NCI-H187 (cell line): ENCODE data around the gene FOXL3.
"Not testable (repeated sequence)": the region's sequence is repeated elsewhere in the genome, so short reads cannot be mapped to it uniquely, and the experiment has no call there.

Experiments used
- DNase-seq, 2 experiments: peaks; one replicate each; lab custom pipeline; 2025; lab: John Stamatoyannopoulos, UW

FOXL3 gene

GRCh38 chr7:289756-290553, at the start of gene FOXL3:
FOXL3 (plus strand) TSS chr7:290170; CDS start chr7:290170, 0 bp downstream.
- DNase-seq = no peak

DNA sequence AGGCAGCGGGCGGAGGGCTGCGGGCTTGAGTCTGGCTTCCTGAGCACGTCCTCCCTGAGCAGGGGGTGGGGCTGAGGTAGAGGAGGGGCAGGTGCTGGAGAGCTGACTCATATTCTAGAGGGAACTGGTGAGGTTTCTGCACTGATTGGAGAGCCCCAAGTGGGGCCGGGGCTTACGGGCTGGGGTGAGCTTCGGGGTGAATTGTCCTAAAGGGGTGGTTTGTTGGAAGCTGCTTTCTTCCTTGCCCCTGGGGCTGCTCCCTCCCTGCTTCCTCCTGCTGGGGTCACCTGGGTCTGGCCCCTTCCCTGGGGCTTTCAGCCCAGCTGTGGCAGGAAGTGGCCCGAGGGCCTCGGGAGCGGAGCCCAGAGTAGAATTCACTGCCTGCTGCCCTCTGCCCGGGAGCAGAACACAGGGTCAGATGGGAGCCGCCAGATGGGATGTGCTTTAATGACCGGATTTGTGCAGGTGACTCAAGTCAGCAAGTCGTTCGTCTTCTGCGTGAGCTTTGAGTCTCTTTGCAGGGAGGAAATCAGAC, 49.0 kb upstream of the FOXL3 start:
- DNase-seq = no peak

DNA sequence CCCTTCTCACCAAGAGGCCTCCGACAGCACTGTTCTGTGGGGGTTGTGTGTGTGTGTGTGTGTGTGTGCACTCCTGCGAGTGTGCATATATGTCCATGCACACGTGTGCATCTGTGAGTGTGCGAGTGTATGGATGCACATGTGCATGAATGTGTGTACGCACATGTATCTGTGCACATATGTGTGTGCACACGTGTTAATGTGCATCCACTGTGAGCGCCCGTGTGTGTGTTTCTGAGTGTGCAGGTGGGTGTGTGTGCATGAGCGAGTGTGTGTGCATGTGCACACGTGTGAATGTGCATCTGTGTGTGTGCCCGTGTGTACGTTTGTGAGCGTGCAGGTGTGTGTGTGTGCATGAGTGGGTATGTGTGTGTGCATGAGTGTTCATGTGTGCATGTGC, 48.5 kb upstream of the FOXL3 start:
- DNase-seq = no peak

GRCh38 chr7:242826-243579, 47.0 kb upstream of the FOXL3 start:
- not testable (repeated sequence) for DNase-seq

- DNase-seq = not testable (repeated sequence)
Measured at GRCh38 chr7:243580-243978, 46.4 kb upstream of the FOXL3 start.

GRCh38 chr7:244974-245373, 45.0 kb upstream of the FOXL3 start:
- no peak for DNase-seq

GRCh38 chr7:245574-246295, 44.2 kb upstream of the FOXL3 start:
- no peak for DNase-seq

DNA sequence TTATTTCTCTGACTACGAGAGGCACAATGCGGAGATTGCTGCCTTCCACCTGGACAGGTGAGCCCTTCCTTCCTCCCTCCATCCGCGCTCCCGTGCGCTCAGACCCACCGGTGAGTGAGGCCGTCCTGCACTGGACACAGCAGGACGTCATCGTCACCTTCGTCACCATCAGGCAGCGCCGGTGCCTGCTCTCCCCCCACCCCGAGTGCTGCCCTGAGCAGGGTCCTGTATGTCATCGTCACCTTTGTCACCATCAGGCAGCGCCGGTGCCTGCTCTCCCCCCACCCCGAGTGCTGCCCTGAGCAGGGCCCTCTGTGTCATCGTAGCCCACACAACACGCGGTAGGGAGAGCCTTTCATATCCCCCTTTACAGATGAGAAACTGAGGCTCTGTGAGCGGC, 43.5 kb upstream of the FOXL3 start:
- DNase-seq = no peak

GRCh38 chr7:247181-247580, 42.8 kb upstream of the FOXL3 start:
- DNase-seq = no peak

- no peak for DNase-seq
Measured at GRCh38 chr7:247636-248035, 42.3 kb upstream of the FOXL3 start.

DNA sequence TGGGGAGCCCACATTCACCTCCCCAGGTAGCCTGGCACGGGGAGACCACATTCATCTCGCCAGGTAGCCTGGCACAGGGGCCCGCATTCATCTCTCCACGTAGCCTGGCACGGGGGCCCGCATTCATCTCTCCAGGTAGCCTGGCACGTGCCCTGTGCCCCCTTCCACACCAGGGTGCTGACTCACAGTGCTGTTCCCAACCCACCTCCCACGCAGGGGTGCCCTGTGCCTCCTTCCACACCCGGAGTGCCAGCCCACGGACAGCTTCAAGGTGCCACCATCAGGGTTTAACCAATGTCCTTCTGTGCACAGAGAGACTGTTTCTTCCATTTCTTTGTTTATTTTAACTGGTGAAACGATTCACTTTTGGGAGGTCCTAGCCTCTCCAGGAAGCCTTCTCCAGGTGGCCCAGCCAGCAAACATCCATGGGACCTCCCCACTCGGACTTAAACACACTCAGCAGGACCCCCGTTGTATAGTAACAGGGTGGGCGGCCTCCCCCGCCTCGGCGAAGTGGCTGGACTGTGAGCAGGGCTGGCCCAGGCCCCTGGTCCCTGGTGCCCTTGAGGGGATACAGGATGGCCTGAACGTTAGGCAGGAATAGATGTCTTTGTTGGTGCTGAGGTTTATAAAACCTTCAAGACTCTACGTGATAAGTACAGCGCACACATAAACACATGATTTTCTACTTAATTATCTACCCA, 41.1 kb upstream of the FOXL3 start:
- DNase-seq = no peak

- no peak for DNase-seq
Measured at GRCh38 chr7:249989-250388, 40.0 kb upstream of the FOXL3 start.

DNA sequence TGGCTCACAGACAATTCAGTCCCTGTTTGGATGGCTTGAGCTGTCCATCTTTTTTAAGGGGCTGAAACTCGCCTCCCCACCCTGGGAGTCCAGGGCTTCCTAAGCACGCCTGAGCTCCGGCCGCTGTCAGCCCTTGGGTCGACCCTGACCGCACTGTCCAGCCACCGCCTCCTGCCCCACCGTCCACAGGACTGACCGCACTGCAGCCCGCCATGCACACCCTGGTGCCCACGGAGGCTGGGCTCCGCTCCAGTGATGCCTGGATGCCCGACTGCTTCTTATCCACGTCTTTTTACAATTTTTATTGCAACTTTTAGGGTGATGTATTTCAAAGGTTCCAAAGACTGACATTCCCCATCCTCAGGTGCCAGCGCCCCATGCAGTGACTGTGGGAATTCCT, 39.4 kb upstream of the FOXL3 start:
- no peak for DNase-seq

- DNase-seq = no peak
Measured at GRCh38 chr7:251005-251404, 39.0 kb upstream of the FOXL3 start.

- DNase-seq = no peak
Measured at GRCh38 chr7:251446-252175, 38.4 kb upstream of the FOXL3 start.

- DNase-seq = no peak
Measured at GRCh38 chr7:252216-252965, 37.6 kb upstream of the FOXL3 start.

DNA sequence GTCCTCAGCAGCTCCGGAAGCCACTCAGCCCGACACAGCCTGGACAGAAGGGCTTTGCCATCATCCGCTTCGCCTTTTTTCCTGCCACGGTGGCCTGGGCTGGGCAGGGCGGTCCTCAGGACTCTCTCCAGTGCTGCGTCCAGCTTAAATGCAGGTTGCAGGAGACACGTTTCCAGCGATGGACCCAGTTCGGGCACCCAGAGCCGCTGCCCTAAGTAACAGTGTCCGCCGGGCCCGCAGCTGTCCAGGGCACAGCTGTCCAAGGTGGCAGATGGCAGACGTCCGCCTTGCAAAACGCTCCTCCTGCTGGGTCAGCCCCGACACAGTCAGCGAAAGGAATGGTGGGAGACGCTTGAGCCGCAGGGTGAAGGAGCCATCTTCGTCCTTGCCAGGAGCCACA, 37.0 kb upstream of the FOXL3 start:
- DNase-seq = no peak

- DNase-seq = no peak
Measured at GRCh38 chr7:253581-254336, 36.2 kb upstream of the FOXL3 start.

DNA sequence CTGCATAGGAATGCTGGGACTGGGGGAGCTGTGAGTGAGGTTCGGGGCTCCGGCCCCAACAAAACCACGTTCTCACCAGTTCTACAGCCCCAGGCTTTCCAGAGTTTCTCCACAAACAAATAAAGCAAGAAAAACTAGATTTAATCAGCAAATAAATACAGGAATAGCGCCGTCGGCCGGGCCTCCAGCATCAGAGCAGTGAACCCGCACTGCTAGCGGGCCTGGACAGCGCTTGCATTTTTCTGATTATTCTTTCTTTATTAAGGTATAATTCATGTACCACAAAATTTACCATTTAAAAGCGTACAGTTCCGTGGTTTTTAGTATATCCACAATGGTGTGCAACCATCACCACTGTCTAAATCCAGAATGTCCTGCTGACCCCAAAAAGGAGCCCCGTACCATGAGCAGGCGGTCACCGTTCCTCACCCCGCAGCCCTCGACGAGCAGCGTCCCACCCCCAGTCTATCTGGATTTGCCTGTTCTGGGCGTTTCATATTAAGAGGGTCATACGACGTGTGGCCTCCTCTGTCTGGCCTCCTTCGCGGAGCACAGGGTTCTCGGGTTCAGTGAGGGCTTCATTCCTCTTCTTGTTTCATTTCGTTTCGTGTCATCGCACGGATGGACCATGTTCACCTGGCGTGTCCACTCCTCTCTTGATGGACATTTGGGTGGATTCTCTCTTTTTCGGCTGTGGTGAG, 35.5 kb upstream of the FOXL3 start:
- DNase-seq = no peak
